OCI-LY7 (cell line): ENCODE data around the gene PLEKHM1.
"Not testable (repeated sequence)": the region's sequence is repeated elsewhere in the genome, so short reads cannot be mapped to it uniquely, and the experiment has no call there.

Experiments
- EZH2phosphoT487 ChIP-seq: fragments of 200-600 bp; sonication (generic); IDR thresholded peaks from 2 replicates; pipeline ENCODE4 v1.6.1; 2018; ENCODE audit warnings: low read depth, borderline replicate concordance, mild to moderate bottlenecking, mixed run types, antibody characterized with exemption, low read length, moderate library complexity, mixed read lengths
- TF ChIP-seq, protein P1 (sequence below): fragments of 200-600 bp; sonication (generic); conservative IDR thresholded peaks from 2 replicates; pipeline ENCODE4 v1.5.1; 2014; ENCODE audit warnings: mild to moderate bottlenecking, antibody characterized with exemption, low read length, moderate library complexity, mixed read lengths

DNA sequence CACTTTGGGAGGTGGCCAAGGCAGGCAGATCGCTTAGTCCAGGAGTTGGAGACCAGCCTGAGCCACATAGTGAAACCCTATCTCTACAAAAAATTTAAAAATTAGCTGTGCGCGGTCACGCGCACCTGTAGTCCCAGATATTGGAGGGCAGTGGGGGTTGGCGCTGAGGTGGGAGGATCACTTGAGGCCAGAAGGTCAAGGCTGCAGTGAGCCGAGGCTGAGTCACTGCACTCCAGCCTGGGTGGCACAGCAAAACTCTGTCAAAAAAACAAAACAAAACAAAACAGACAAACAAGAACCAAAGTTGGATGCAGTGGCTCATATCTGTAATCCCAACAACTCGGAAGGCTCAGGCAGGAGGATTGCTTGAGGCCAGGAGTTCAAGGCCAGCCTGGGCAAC, 6.9 kb upstream of the PLEKHM1 start:
- TF ChIP-seq, protein P1, sequence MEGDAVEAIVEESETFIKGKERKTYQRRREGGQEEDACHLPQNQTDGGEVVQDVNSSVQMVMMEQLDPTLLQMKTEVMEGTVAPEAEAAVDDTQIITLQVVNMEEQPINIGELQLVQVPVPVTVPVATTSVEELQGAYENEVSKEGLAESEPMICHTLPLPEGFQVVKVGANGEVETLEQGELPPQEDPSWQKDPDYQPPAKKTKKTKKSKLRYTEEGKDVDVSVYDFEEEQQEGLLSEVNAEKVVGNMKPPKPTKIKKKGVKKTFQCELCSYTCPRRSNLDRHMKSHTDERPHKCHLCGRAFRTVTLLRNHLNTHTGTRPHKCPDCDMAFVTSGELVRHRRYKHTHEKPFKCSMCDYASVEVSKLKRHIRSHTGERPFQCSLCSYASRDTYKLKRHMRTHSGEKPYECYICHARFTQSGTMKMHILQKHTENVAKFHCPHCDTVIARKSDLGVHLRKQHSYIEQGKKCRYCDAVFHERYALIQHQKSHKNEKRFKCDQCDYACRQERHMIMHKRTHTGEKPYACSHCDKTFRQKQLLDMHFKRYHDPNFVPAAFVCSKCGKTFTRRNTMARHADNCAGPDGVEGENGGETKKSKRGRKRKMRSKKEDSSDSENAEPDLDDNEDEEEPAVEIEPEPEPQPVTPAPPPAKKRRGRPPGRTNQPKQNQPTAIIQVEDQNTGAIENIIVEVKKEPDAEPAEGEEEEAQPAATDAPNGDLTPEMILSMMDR = not testable (repeated sequence)
- not testable (repeated sequence) for TF ChIP-seq EZH2phosphoT487
